Muscle of leg (tissue), 11 donors: ENCODE data around the gene MRPS23. TPM values are rescaled to one million over a fixed set of nuclear protein-coding genes. Genes with fewer than 3 reads are reported as not detected.

Experiments
- DNase-seq: peaks from one replicate; pipeline ENCODE4 v3.0.0; 2013
- H3K27ac ChIP-seq: one replicate; pipeline ENCODE4 v1.5.1; 2013; ENCODE audit warnings: mild to moderate bottlenecking, low read length, control low read depth
- H3K27me3 ChIP-seq: one replicate; pipeline ENCODE4 v1.6.1; 2013; ENCODE audit warnings: low read length; ENCODE audit not compliant: control insufficient read depth, insufficient read depth
- H3K36me3 ChIP-seq: one replicate; pipeline ENCODE4 v1.6.1; 2013; ENCODE audit warnings: low read length; ENCODE audit not compliant: control insufficient read depth, insufficient read depth
- H3K4me1 ChIP-seq: one replicate; pipeline ENCODE4 v1.6.1; 2013; ENCODE audit warnings: low read length; ENCODE audit not compliant: control insufficient read depth, insufficient read depth
- H3K4me3 ChIP-seq: one replicate; pipeline ENCODE4 v1.5.1; 2013; ENCODE audit warnings: low read length, control low read depth
- H3K9me3 ChIP-seq: replicated peaks from 2 replicates; pipeline ENCODE4 v1.6.1; 2013; ENCODE audit warnings: low read depth, low read length; ENCODE audit not compliant: control insufficient read depth
- WGBS: methylation state at CpG from one replicate; pipeline ENCODE4 v1.1.5; 2013; ENCODE audit warnings: missing lambda C conversion rate; ENCODE audit not compliant: insufficient coverage; 5-methylcytosine and 5-hydroxymethylcytosine counted together
- polyA plus RNA-seq, 8 donors: library from polyadenylated mRNA; unstranded; fragments of 120-200 nt; gene quantifications; one replicate each; pipeline versions ENCODE4 v1.2.1 to v1.2.3, GENCODE V29; 2013; ENCODE audit warnings: inconsistent platforms in 1 of 8, low replicate concordance in 1 of 8; ENCODE audit not compliant: insufficient read length in 8 of 8, insufficient read depth in 1 of 8
- total RNA-seq: library from RNA; stranded (reverse); fragments of 120-200 nt; gene quantifications from one replicate; pipeline ENCODE4 v1.2.4, GENCODE V29; 2013

MRPS23 gene
- total and polyA plus RNA-seq, 9 donors, result 34.3 to 46.0 (median 41.0) TPM

GRCh38 chr17:57880086-57880456 is 30.2 kb upstream of the MRPS23 start:
- H3K4me3 ChIP-seq, result no peak overlapping the region
- no peak for DNase-seq
- no peaks in the 10 kb centered on the region for H3K9me3 ChIP-seq
- H3K36me3 ChIP-seq, result peaks cover 54% of the 10 kb centered on the region
- peaks cover 73% of the 10 kb centered on the region for H3K4me1 ChIP-seq
- peak overlapping the region; percentile 89 for H3K27ac ChIP-seq
- 72% methylated on average over 5 of the region's 8 CpGs for WGBS
- H3K27me3 ChIP-seq, result no peaks in the 10 kb centered on the region

GRCh38 chr17:57879437-57880085 is 29.7 kb upstream of the MRPS23 start:
- Histone ChIP-seq H3K27me3 (no peaks in the 10 kb centered on the region), H3K4me1 (peaks cover 77% of the 10 kb centered on the region), H3K36me3 (peaks cover 49% of the 10 kb centered on the region), H3K4me3 (no peak overlapping the region), H3K9me3 (no peaks in the 10 kb centered on the region), H3K27ac (peak overlapping the region; percentile 89)
- no peak for DNase-seq
- WGBS, result 60% methylated on average over 1 of the region's 12 CpGs

GRCh38 chr17:57877803-57878377 is 28.0 kb upstream of the MRPS23 start:
- peaks cover 48% of the 10 kb centered on the region for H3K36me3 ChIP-seq
- DNase-seq, result no peak
- peaks cover 90% of the 10 kb centered on the region for H3K4me1 ChIP-seq
- no peaks in the 10 kb centered on the region for H3K27me3 ChIP-seq
- no peak overlapping the region for H3K4me3 ChIP-seq
- WGBS, result 66% methylated on average over 5 of the region's 9 CpGs
- no peak overlapping the region for H3K27ac ChIP-seq
- H3K9me3 ChIP-seq, result no peaks in the 10 kb centered on the region

GRCh38 chr17:57876866-57877237 is 27.0 kb upstream of the MRPS23 start:
- Histone ChIP-seq H3K36me3 (peaks cover 54% of the 10 kb centered on the region), H3K27me3 (no peaks in the 10 kb centered on the region), H3K9me3 (no peaks in the 10 kb centered on the region), H3K4me3 (no peak overlapping the region), H3K27ac (peak overlapping the region; percentile 99), H3K4me1 (peaks cover 92% of the 10 kb centered on the region)
- DNase-seq, result no peak
- WGBS, result 67% methylated on average over 1 of the region's 2 CpGs

GRCh38 chr17:57876023-57876865 is 26.4 kb upstream of the MRPS23 start:
- Histone ChIP-seq H3K36me3 (peaks cover 59% of the 10 kb centered on the region), H3K27me3 (no peaks in the 10 kb centered on the region), H3K27ac (peak overlapping the region; percentile 99), H3K9me3 (no peaks in the 10 kb centered on the region), H3K4me1 (peaks cover 87% of the 10 kb centered on the region), H3K4me3 (no peak overlapping the region)
- WGBS, result 45% methylated on average over 10 of the region's 15 CpGs
- no peak for DNase-seq

- Histone ChIP-seq H3K36me3 (peaks cover 66% of the 10 kb centered on the region), H3K4me1 (peaks cover 85% of the 10 kb centered on the region), H3K27me3 (no peaks in the 10 kb centered on the region), H3K9me3 (no peaks in the 10 kb centered on the region), H3K27ac (peak overlapping the region; percentile 99), H3K4me3 (peak overlapping the region; percentile 18)
- 14% methylated on average over 10 of the region's 10 CpGs for WGBS
- peak; percentile 96 for DNase-seq
Measured at GRCh38 chr17:57875290-57876022, 25.6 kb upstream of the MRPS23 start.

- Histone ChIP-seq H3K36me3 (peaks cover 67% of the 10 kb centered on the region), H3K4me1 (peaks cover 85% of the 10 kb centered on the region), H3K27ac (peak overlapping the region; percentile 99), H3K9me3 (no peaks in the 10 kb centered on the region), H3K4me3 (peak overlapping the region; percentile 18), H3K27me3 (no peaks in the 10 kb centered on the region)
- WGBS, result 3% methylated on average over 17 of the region's 33 CpGs
- peak; percentile 98 for DNase-seq
Measured at GRCh38 chr17:57874434-57875289, 24.8 kb upstream of the MRPS23 start.

GRCh38 chr17:57874058-57874419 is 24.2 kb upstream of the MRPS23 start:
- DNase-seq, result no peak
- H3K4me1 ChIP-seq, result peaks cover 85% of the 10 kb centered on the region
- 34% methylated on average over 2 of the region's 7 CpGs for WGBS
- H3K4me3 ChIP-seq, result no peak overlapping the region
- no peaks in the 10 kb centered on the region for H3K27me3 ChIP-seq
- peak overlapping the region; percentile 99 for H3K27ac ChIP-seq
- peaks cover 68% of the 10 kb centered on the region for H3K36me3 ChIP-seq
- H3K9me3 ChIP-seq, result no peaks in the 10 kb centered on the region

GRCh38 chr17:57873261-57874057 is 23.6 kb upstream of the MRPS23 start:
- H3K36me3 ChIP-seq, result peaks cover 65% of the 10 kb centered on the region
- H3K9me3 ChIP-seq, result no peaks in the 10 kb centered on the region
- no peak overlapping the region for H3K4me3 ChIP-seq

More at GRCh38 chr17:57873261-57874057, 23.6 kb upstream of the MRPS23 start:
- peaks cover 87% of the 10 kb centered on the region for H3K4me1 ChIP-seq
- peak overlapping the region; percentile 99 for H3K27ac ChIP-seq
- no peak for DNase-seq
- 83% methylated on average over 9 of the region's 16 CpGs for WGBS
- H3K27me3 ChIP-seq, result no peaks in the 10 kb centered on the region
